ENCODE results near the gene SH3BGRL2.
A peak's percentile ranks its signal among the peaks of the same experiment; 100 is the strongest.
"Not testable (repeated sequence)": the region's sequence is repeated elsewhere in the genome, so short reads cannot be mapped to it uniquely, and the experiment has no call there.

Gene SH3BGRL2

GRCh38 chr6:79648328-79648727, 17.2 kb downstream of the SH3BGRL2 start:
- no peak for DNase-seq (ENCODE audit: low read depth in 2 of 2)

- DNase-seq (ENCODE audit: low read depth in 2 of 2): no peak
Measured at GRCh38 chr6:79649016-79649415, 17.9 kb downstream of the SH3BGRL2 start.

GRCh38 chr6:79650950-79651349, 19.8 kb downstream of the SH3BGRL2 start:
- no peak for DNase-seq (ENCODE audit: low read depth in 2 of 2)

GRCh38 chr6:79656134-79656533, 25.0 kb downstream of the SH3BGRL2 start:
- no peak for DNase-seq (ENCODE audit: low read depth in 2 of 2)

GRCh38 chr6:79657238-79657637, 26.1 kb downstream of the SH3BGRL2 start:
- DNase-seq (ENCODE audit: low read depth in 2 of 2): no peak

GRCh38 chr6:79663655-79664054, 32.5 kb downstream of the SH3BGRL2 start:
- not testable (repeated sequence) for DNase-seq (ENCODE audit: low read depth in 2 of 2)

GRCh38 chr6:79665725-79666551, 34.8 kb downstream of the SH3BGRL2 start:
- no peak for DNase-seq (ENCODE audit: low read depth in 2 of 2)

- no peak for DNase-seq (ENCODE audit: low read depth in 2 of 2)
Measured at GRCh38 chr6:79666634-79667033, 35.5 kb downstream of the SH3BGRL2 start.

- DNase-seq (ENCODE audit: low read depth in 2 of 2): no peak
Measured at GRCh38 chr6:79668381-79668780, 37.3 kb downstream of the SH3BGRL2 start.

- DNase-seq (ENCODE audit: low read depth in 2 of 2): no peak
Measured at GRCh38 chr6:79669766-79670165, 38.6 kb downstream of the SH3BGRL2 start.

- no peak for DNase-seq (ENCODE audit: low read depth in 2 of 2)
Measured at GRCh38 chr6:79670789-79671188, 39.7 kb downstream of the SH3BGRL2 start.

- DNase-seq (ENCODE audit: low read depth in 2 of 2): peak; percentile 17 to 18
Measured at GRCh38 chr6:79671600-79672266, 40.6 kb downstream of the SH3BGRL2 start.

GRCh38 chr6:79672631-79673111, 41.5 kb downstream of the SH3BGRL2 start:
- no peak for DNase-seq (ENCODE audit: low read depth in 2 of 2)

- no peak for DNase-seq (ENCODE audit: low read depth in 2 of 2)
Measured at GRCh38 chr6:79673947-79674346, 42.8 kb downstream of the SH3BGRL2 start.

- DNase-seq (ENCODE audit: low read depth in 2 of 2): no peak
Measured at GRCh38 chr6:79676785-79677736, 45.9 kb downstream of the SH3BGRL2 start.

GRCh38 chr6:79682682-79683081, 51.6 kb downstream of the SH3BGRL2 start:
- not testable (repeated sequence) for DNase-seq (ENCODE audit: low read depth in 2 of 2)

- DNase-seq (ENCODE audit: low read depth in 2 of 2): no peak
Measured at GRCh38 chr6:79684876-79685275, 53.7 kb downstream of the SH3BGRL2 start.

GRCh38 chr6:79686707-79687309, 55.7 kb downstream of the SH3BGRL2 start:
- DNase-seq (ENCODE audit: low read depth in 2 of 2): no peak

GRCh38 chr6:79687759-79688158, 56.6 kb downstream of the SH3BGRL2 start:
- DNase-seq (ENCODE audit: low read depth in 2 of 2): no peak

- DNase-seq (ENCODE audit: low read depth in 2 of 2): no peak
Measured at GRCh38 chr6:79694156-79694555, 63.0 kb downstream of the SH3BGRL2 start.

- DNase-seq (ENCODE audit: low read depth in 2 of 2): no peak
Measured at GRCh38 chr6:79694623-79695343, 63.7 kb downstream of the SH3BGRL2 start.

Measured in activated CD4-positive, alpha-beta T cell treated with anti-CD3 and anti-CD28 coated beads for 24 hours (primary cell).